HEK293 (cell line): ENCODE data around the gene AKR1A1.
A peak's percentile ranks its signal among the peaks of the same experiment; 100 is the strongest.
"Not testable (repeated sequence)": the region's sequence is repeated elsewhere in the genome, so short reads cannot be mapped to it uniquely, and the experiment has no call there.

Experiments used
- CTCF ChIA-PET: fragments of 350-600 bp; formaldehyde crosslinking; extraction: SDS; loops from one replicate; lab custom pipeline; 2021; ENCODE audit warnings: antibody characterized with exemption; lab: Yijun Ruan, JAX
- POLR2A ChIA-PET: fragments of 300-600 bp; formaldehyde crosslinking; extraction: SDS; loops from one replicate; lab custom pipeline; 2020; ENCODE audit warnings: antibody characterized with exemption, inconsistent platforms; lab: Yijun Ruan, JAX
- H3K27ac ChIP-seq: fragments of 200-500 bp; sonication (Bioruptor generic); 2 replicates; pipeline ENCODE4 v1.5.1; 2014; ENCODE audit warnings: low read depth, low read length, control low read depth, inconsistent platforms; ENCODE audit errors: extremely low read depth
- H3K36me3 ChIP-seq, 2 experiments: fragments of 200-500 bp in 1 of 2; sonication (Bioruptor generic) in 1 of 2; 1 replicate in 1 of 2; 2 replicates in 1 of 2; pipeline ENCODE4 v1.5.1; 2014 to 2017; ENCODE audit warnings: inconsistent platforms in 2 of 2, low read length in 2 of 2; ENCODE audit not compliant: control insufficient read depth in 2 of 2, insufficient read depth in 1 of 2
- H3K4me1 ChIP-seq: fragments of 200-500 bp; sonication (Bioruptor generic); 2 replicates; pipeline ENCODE4 v1.5.1; 2014; ENCODE audit warnings: mild to moderate bottlenecking, low read length, inconsistent platforms; ENCODE audit not compliant: control insufficient read depth, insufficient read depth
- H3K4me3 ChIP-seq: 2 replicates; pipeline ENCODE4 v1.5.1; 2011; ENCODE audit warnings: low read depth, mild to moderate bottlenecking, control low read depth, low read length, moderate library complexity
- H3K9me3 ChIP-seq: fragments of 200-500 bp; sonication (Bioruptor generic); 2 replicates; pipeline ENCODE4 v1.5.1; 2014; ENCODE audit warnings: low read depth, low read length, inconsistent platforms; ENCODE audit not compliant: control insufficient read depth, insufficient read depth
- BCL6B ChIP-seq: fragments of 450-650 bp; formaldehyde crosslinking; IDR thresholded peaks from 2 replicates; pipeline ENCODE4 v1.5.1; 2017; ENCODE audit warnings: missing biosample characterization, missing genetic modification characterization
- EGR2 ChIP-seq: fragments of 450-650 bp; formaldehyde crosslinking; IDR thresholded peaks from 2 replicates; pipeline ENCODE4 v1.5.1; 2016; ENCODE audit warnings: low read depth, missing biosample characterization, missing genetic modification characterization
- GLI4 ChIP-seq: fragments of 450-650 bp; formaldehyde crosslinking; IDR thresholded peaks from 2 replicates; pipeline ENCODE4 v1.5.1; 2016; ENCODE audit warnings: missing biosample characterization, missing genetic modification characterization
- GLIS1 ChIP-seq: fragments of 450-650 bp; formaldehyde crosslinking; IDR thresholded peaks from 2 replicates; pipeline ENCODE4 v1.5.1; 2016; ENCODE audit warnings: missing biosample characterization, missing genetic modification characterization
- GLIS2 ChIP-seq: fragments of 450-650 bp; formaldehyde crosslinking; IDR thresholded peaks from 2 replicates; pipeline ENCODE4 v1.5.1; 2016; ENCODE audit warnings: missing biosample characterization, missing genetic modification characterization
- HOXA7 ChIP-seq: sonication (generic); formaldehyde crosslinking; IDR thresholded peaks from 2 replicates; pipeline ENCODE4 v1.8.1; 2022; ENCODE audit warnings: missing genetic modification reagents, borderline replicate concordance
- HOXC10 ChIP-seq: sonication (generic); formaldehyde crosslinking; IDR thresholded peaks from 2 replicates; pipeline ENCODE4 v1.8.1; 2023; ENCODE audit warnings: mild to moderate bottlenecking, missing genetic modification reagents
- HOXD13 ChIP-seq: sonication (generic); formaldehyde crosslinking; IDR thresholded peaks from 2 replicates; pipeline ENCODE4 v1.8.0; 2022; ENCODE audit warnings: missing genetic modification reagents, borderline replicate concordance
- OSR2 ChIP-seq: fragments of 450-650 bp; formaldehyde crosslinking; IDR thresholded peaks from 2 replicates; pipeline ENCODE4 v1.5.1; 2016; ENCODE audit warnings: missing biosample characterization, missing genetic modification characterization
- ZBTB1 ChIP-seq: fragments of 450-650 bp; formaldehyde crosslinking; IDR thresholded peaks from 2 replicates; pipeline ENCODE4 v1.5.1; 2016; ENCODE audit warnings: missing biosample characterization, missing genetic modification characterization
- ZBTB8A ChIP-seq: fragments of 450-650 bp; formaldehyde crosslinking; IDR thresholded peaks from 2 replicates; pipeline ENCODE4 v1.5.1; 2016; ENCODE audit warnings: missing biosample characterization, missing genetic modification characterization
- ZEB2 ChIP-seq: fragments of 450-650 bp; formaldehyde crosslinking; IDR thresholded peaks from 2 replicates; pipeline ENCODE4 v1.5.1; 2016; ENCODE audit warnings: missing biosample characterization, missing genetic modification characterization
- ZFHX2 ChIP-seq: fragments of 450-650 bp; formaldehyde crosslinking; conservative IDR thresholded peaks from 2 replicates; pipeline ENCODE4 v1.5.1; 2016; ENCODE audit warnings: missing biosample characterization, missing genetic modification characterization
- ZNF280D ChIP-seq: fragments of 450-650 bp; formaldehyde crosslinking; IDR thresholded peaks from 2 replicates; pipeline ENCODE4 v1.5.1; 2016; ENCODE audit warnings: missing biosample characterization, missing genetic modification characterization
- ZNF324 ChIP-seq: fragments of 450-650 bp; formaldehyde crosslinking; IDR thresholded peaks from 2 replicates; pipeline ENCODE4 v1.5.1; 2016; ENCODE audit warnings: missing biosample characterization, missing genetic modification characterization
- ZNF423 ChIP-seq: fragments of 450-650 bp; formaldehyde crosslinking; IDR thresholded peaks from 2 replicates; pipeline ENCODE4 v1.5.1; 2016; ENCODE audit warnings: missing biosample characterization, missing genetic modification characterization
- ZNF501 ChIP-seq: fragments of 450-650 bp; formaldehyde crosslinking; IDR thresholded peaks from 2 replicates; pipeline ENCODE4 v1.5.1; 2016; ENCODE audit warnings: missing biosample characterization, missing genetic modification characterization
- ZNF521 ChIP-seq: fragments of 450-650 bp; formaldehyde crosslinking; IDR thresholded peaks from 2 replicates; pipeline ENCODE4 v1.5.1; 2017; ENCODE audit warnings: missing biosample characterization, mild to moderate bottlenecking, missing genetic modification characterization
- ZNF560 ChIP-seq: fragments of 450-650 bp; formaldehyde crosslinking; IDR thresholded peaks from 2 replicates; pipeline ENCODE4 v1.5.1; 2017; ENCODE audit warnings: missing biosample characterization, missing genetic modification characterization, borderline replicate concordance
- ZNF621 ChIP-seq: fragments of 450-650 bp; formaldehyde crosslinking; IDR thresholded peaks from 2 replicates; pipeline ENCODE4 v1.5.1; 2017; ENCODE audit warnings: missing biosample characterization, missing genetic modification characterization
- ZNF654 ChIP-seq: fragments of 450-650 bp; formaldehyde crosslinking; IDR thresholded peaks from 2 replicates; pipeline ENCODE4 v1.5.1; 2016; ENCODE audit warnings: low read depth, missing biosample characterization, missing genetic modification characterization
- ZNF670 ChIP-seq: fragments of 450-650 bp; formaldehyde crosslinking; IDR thresholded peaks from 2 replicates; pipeline ENCODE4 v1.5.1; 2016; ENCODE audit warnings: missing biosample characterization, missing genetic modification characterization, low read depth
- ZNF701 ChIP-seq: fragments of 450-650 bp; formaldehyde crosslinking; IDR thresholded peaks from 2 replicates; pipeline ENCODE4 v1.5.1; 2016; ENCODE audit warnings: missing biosample characterization, missing genetic modification characterization
- ZNF791 ChIP-seq: fragments of 450-650 bp; formaldehyde crosslinking; IDR thresholded peaks from 2 replicates; pipeline ENCODE4 v1.5.1; 2016; ENCODE audit warnings: missing biosample characterization, missing genetic modification characterization
- ZSCAN23 ChIP-seq: fragments of 450-650 bp; formaldehyde crosslinking; IDR thresholded peaks from 2 replicates; pipeline ENCODE4 v1.5.1; 2016; ENCODE audit warnings: missing biosample characterization, missing genetic modification characterization
- TF ChIP-seq, protein P1 (sequence below): fragments of 450-650 bp; formaldehyde crosslinking; IDR thresholded peaks from 2 replicates; pipeline ENCODE4 v1.5.1; 2016; ENCODE audit warnings: missing biosample characterization, missing genetic modification characterization, borderline replicate concordance
- TF ChIP-seq, protein P2 (sequence below): fragments of 450-650 bp; formaldehyde crosslinking; IDR thresholded peaks from 2 replicates; pipeline ENCODE4 v1.5.1; 2016; ENCODE audit warnings: missing biosample characterization, missing genetic modification characterization

AKR1A1 gene

GRCh38 chr1:45512641-45513054 lies 38.0 kb upstream of the AKR1A1 start (continued):
- peak; percentile 62 for TF ChIP-seq ZNF654
- 0 out of 2 replicates have a peak, but pooled peaks have one; percentile 24 for TF ChIP-seq EGR2 (tag by site-specific recombination)
- TF ChIP-seq GLI4 (tag by site-specific recombination): no peak
- no peak for TF ChIP-seq ZNF791 (tag by site-specific recombination)
- 0 out of 2 replicates have a peak, but pooled peaks have one; percentile 25 for TF ChIP-seq ZEB2 (tag by site-specific recombination)
- TF ChIP-seq, protein P1, sequence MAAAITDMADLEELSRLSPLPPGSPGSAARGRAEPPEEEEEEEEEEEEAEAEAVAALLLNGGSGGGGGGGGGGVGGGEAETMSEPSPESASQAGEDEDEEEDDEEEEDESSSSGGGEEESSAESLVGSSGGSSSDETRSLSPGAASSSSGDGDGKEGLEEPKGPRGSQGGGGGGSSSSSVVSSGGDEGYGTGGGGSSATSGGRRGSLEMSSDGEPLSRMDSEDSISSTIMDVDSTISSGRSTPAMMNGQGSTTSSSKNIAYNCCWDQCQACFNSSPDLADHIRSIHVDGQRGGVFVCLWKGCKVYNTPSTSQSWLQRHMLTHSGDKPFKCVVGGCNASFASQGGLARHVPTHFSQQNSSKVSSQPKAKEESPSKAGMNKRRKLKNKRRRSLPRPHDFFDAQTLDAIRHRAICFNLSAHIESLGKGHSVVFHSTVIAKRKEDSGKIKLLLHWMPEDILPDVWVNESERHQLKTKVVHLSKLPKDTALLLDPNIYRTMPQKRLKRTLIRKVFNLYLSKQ (tag by site-specific recombination): no peak
- TF ChIP-seq ZNF701 (tag by site-specific recombination): no peak
- TF ChIP-seq ZFHX2 (tag by site-specific recombination): peak; percentile 60; the same call in 1 of the 2 replicates
- no peak for TF ChIP-seq ZNF280D
- no peak for TF ChIP-seq ZNF423 (tag by site-specific recombination)
- no peak for TF ChIP-seq ZNF521 (tag by site-specific recombination)
- no peak for TF ChIP-seq BCL6B (tag by site-specific recombination)
- no peak for TF ChIP-seq GLIS2 (tag by site-specific recombination)
- no peak for TF ChIP-seq ZBTB1
- no peak for TF ChIP-seq HOXA7 (CRISPR knock-in tag)
- TF ChIP-seq ZNF621: no peak
- TF ChIP-seq HOXD13: no peak
- no peak for TF ChIP-seq ZNF670 (tag by site-specific recombination)
- TF ChIP-seq, all 188 proteins: peak for 8

GRCh38 chr1:45513532-45514260 lies 36.9 kb upstream of the AKR1A1 start:
- POLR2A ChIA-PET: interaction anchor here (3.4 to 7.0 kb wide), 2 partner anchors 8 to 56 kb away, joined by 15 to 66 read pairs; partner anchors contain the start of gene PRDX1
- H3K27ac ChIP-seq, H3K4me1 ChIP-seq, H3K9me3 ChIP-seq, H3K4me3 ChIP-seq: not testable (repeated sequence)
- peaks cover 52 to 98% of the 10 kb centered on the region in 2 experiments for H3K36me3 ChIP-seq
- CTCF ChIA-PET: interaction anchor here (1.5 to 4.2 kb wide), 6 partner anchors 13 to 93 kb away, joined by 3 to 90 read pairs (median 8); partner anchors contain the start of genes AKR1A1, CCDC163 and MMACHC

- ChIA-PET CTCF (interaction anchor here (0.6 to 3.2 kb wide), 3 partner anchors 42 to 310 kb away, joined by 3 to 30 read pairs (median 3); no protein-coding TSS in a partner anchor), POLR2A (no interaction called here)
- Histone ChIP-seq H3K36me3 (peaks cover 38 to 84% of the 10 kb centered on the region in 2 experiments), H3K4me1 (no peaks in the 10 kb centered on the region), H3K9me3 (no peaks in the 10 kb centered on the region), H3K4me3 (no peak overlapping the region), H3K27ac (no peak overlapping the region)
- TF ChIP-seq HOXC10 (CRISPR knock-in tag) (no peak), GLIS1 (tag by site-specific recombination) (no peak), ZSCAN23 (tag by site-specific recombination) (no peak), OSR2 (tag by site-specific recombination) (no peak), ZNF501 (tag by site-specific recombination) (no peak), ZNF654 (no peak), ZBTB8A (tag by site-specific recombination) (no peak), ZNF560 (tag by site-specific recombination) (no peak), ZNF324 (tag by site-specific recombination) (no peak), ZNF791 (tag by site-specific recombination) (no peak)
- TF ChIP-seq, protein P2, sequence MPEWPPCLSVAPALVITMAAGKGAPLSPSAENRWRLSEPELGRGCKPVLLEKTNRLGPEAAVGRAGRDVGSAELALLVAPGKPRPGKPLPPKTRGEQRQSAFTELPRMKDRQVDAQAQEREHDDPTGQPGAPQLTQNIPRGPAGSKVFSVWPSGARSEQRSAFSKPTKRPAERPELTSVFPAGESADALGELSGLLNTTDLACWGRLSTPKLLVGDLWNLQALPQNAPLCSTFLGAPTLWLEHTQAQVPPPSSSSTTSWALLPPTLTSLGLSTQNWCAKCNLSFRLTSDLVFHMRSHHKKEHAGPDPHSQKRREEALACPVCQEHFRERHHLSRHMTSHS (tag by site-specific recombination): no peak
These were observed 34.6 kb upstream of the AKR1A1 start for GRCh38 chr1:45516036-45516435.
